ENCODE results near the gene MS4A6E.
A peak's percentile ranks its signal among the peaks of the same experiment; 100 is the strongest.

MS4A6E gene

DNA sequence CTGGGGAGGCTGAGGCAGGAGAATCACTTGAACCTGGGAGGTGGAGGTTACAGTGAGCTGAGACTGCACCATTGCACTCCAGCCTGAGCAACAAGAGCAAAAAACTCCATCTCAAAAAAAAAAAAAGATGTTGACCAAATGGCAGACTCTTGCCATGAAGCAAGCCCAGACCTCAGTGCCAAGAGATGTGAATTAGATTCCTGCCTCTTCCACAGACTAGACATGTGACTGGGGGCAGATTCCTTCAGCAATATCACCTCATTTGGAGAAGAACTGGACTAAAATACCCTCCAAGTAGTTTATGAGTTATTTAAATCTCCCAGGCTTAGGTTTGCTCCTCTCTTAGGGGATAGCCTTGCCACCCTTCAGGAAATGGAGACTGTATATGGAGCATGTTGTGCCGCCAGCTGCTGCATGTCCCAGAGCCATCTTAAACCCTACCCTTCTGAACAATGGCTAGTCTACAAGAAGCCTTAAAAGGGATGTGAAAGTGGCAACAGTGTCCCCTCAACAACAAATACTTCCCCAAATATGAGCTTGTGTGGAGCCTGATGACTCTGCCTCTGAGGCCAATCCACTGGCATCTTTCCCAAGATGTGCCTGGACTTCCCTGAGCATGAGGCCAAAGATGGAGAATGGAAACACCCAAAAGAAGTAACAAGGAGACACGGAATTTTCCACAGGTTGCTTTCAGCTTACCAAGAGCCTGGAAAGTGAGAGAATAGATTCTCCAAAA is 50.5 kb downstream of the MS4A6E start:
- DNase-seq: peak; percentile 97

DNA sequence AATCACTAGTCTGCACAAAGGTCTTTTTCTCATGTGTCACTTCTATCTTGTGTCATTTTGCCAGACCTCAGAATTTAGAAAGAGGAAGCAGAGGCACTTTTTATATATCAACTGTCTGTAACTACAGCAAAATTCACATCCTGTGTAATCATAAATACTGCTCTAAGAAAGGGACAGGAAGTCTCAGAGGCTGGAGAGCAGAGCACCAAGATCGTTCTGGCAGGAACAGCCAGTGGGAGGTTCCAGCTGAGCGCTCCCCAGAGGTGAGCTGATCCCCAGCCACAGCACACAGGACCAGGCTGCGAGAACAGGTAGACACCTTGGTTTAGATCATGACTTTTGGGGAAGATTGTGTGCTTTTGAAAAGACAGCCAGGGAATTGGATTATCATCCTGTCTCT is 51.3 kb downstream of the MS4A6E start, which contains the start of gene MS4A7:
MS4A7 (plus strand) TSS at position 179 of the 400 bp plus-strand sequence. CDS start 4,610 bp downstream, outside the sequence.
- peak; percentile 97 for DNase-seq

DNA sequence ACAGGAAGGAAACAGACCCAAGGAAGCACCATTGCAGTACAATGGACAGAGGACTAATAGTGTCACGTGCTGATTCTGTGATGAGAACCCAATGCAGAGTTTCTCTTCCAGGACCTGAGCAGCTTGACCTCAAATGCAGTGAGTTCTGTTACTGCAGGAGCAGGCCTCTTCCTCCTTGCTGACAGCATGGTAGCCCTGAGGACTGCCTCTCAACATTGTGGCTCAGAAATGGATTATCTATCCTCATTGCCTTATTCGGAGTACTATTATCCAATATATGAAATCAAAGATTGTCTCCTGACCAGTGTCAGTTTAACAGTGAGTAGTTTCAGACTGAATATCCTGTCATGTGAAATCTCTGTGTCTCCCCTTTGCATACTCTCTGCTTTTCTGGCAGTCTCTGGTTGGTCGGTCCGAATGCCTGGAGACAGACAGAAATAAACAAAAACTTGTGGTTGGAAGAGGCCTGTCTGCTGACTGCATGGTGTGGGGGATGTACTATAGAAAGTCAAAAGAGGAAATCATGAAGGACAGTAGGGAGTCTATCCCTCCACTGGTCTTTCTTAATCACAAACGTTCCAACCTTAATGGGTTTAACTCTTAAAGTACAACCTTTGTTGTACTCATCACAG is 62.3 kb downstream of the MS4A6E start:
- peak; percentile 99 for DNase-seq

DNA sequence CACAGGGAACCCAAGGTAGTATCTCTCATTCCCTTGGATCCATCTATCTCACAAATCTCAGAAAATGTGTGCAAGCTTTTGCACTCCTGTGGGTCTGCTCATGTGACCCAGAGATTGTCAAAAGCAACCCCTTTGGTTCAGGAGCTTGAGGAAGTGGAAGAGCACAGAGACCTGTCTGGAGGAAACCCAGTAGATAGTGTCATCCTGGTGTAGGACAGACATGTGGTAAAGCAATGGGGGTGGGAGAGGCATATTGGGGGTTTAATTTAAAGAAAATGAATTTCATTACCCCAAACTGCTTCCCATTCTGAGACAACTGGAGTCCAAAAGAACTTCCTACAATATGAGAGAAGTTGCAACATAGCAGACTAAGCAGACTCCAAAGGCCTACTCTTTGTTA is 63.4 kb downstream of the MS4A6E start:
- peak; percentile 62 for DNase-seq

Measured in MV-4-11 (cell line).